ENCODE measurements around the gene FAIM2.

The FAIM2 gene

GRCh38 chr12:49916129-49916919 is 12.6 kb upstream of the FAIM2 start (continued):
- no peak for TF ChIP-seq ZNF132 (tag by site-specific recombination; IDR thresholded peaks at IDR 0.05; ENCODE audit: borderline replicate concordance)
- TF ChIP-seq HOXA7 (CRISPR knock-in tag; IDR thresholded peaks at IDR 0.05; ENCODE audit: borderline replicate concordance), result no peak
- TF ChIP-seq ZNF624 (tag by site-specific recombination; IDR thresholded peaks at IDR 0.05), result no peak
- TF ChIP-seq ZBTB10 (tag by site-specific recombination; IDR thresholded peaks at IDR 0.05), result no peak
- no peak for TF ChIP-seq ZNF560 (tag by site-specific recombination; IDR thresholded peaks at IDR 0.05; ENCODE audit: borderline replicate concordance)
- no peak for TF ChIP-seq ZNF202 (tag by site-specific recombination; IDR thresholded peaks at IDR 0.05; ENCODE audit: borderline replicate concordance)
- no peak for TF ChIP-seq ZNF26 (tag by site-specific recombination; IDR thresholded peaks at IDR 0.05)
- no peak for TF ChIP-seq ZNF155 (tag by site-specific recombination; IDR thresholded peaks at IDR 0.05)
- TF ChIP-seq PRDM1 (tag by site-specific recombination; IDR thresholded peaks at IDR 0.05), result no peak
- TF ChIP-seq PATZ1 (tag by site-specific recombination; IDR thresholded peaks at IDR 0.05), result no peak
- no peak for TF ChIP-seq INSM2 (tag by site-specific recombination; IDR thresholded peaks at IDR 0.05)
- TF ChIP-seq ZNF311 (tag by site-specific recombination; IDR thresholded peaks at IDR 0.05; ENCODE audit: borderline replicate concordance), result no peak
- no peak for TF ChIP-seq ZNF354C (tag by site-specific recombination; IDR thresholded peaks at IDR 0.05; ENCODE audit: borderline replicate concordance, low read depth)
- no peak for TF ChIP-seq ZNF639 (tag by site-specific recombination; IDR thresholded peaks at IDR 0.05)
- TF ChIP-seq ZNF76 (tag by site-specific recombination; IDR thresholded peaks at IDR 0.05; ENCODE audit: borderline replicate concordance, low read depth), result no peak
- TF ChIP-seq ZNF280C (tag by site-specific recombination; IDR thresholded peaks at IDR 0.05), result no peak
- no peak for TF ChIP-seq ZBTB44 (tag by site-specific recombination; IDR thresholded peaks at IDR 0.05)
- no peak for TF ChIP-seq TRIM28 (IDR thresholded peaks at IDR 0.05; ENCODE audit: borderline replicate concordance, low read length)
- no peak for TF ChIP-seq ZNF677 (tag by site-specific recombination; IDR thresholded peaks at IDR 0.05)
- TF ChIP-seq ZBTB21 (tag by site-specific recombination; IDR thresholded peaks at IDR 0.05), result 0 out of 2 replicates have a peak, but pooled peaks have one; percentile 23
- TF ChIP-seq ZNF670 (tag by site-specific recombination; IDR thresholded peaks at IDR 0.05; ENCODE audit: low read depth), result no peak
- TF ChIP-seq ZBTB8A (tag by site-specific recombination; IDR thresholded peaks at IDR 0.05), result peak; percentile 74; the same call in 1 of the 2 replicates
- TF ChIP-seq KLF17 (tag by site-specific recombination; IDR thresholded peaks at IDR 0.05), result no peak
- peak; percentile 81 for TF ChIP-seq ZNF558 (tag by site-specific recombination; IDR thresholded peaks at IDR 0.05)

Data from HEK293 (cell line).